Measurements from ENCODE around the gene MX1.

Gene MX1

DNA sequence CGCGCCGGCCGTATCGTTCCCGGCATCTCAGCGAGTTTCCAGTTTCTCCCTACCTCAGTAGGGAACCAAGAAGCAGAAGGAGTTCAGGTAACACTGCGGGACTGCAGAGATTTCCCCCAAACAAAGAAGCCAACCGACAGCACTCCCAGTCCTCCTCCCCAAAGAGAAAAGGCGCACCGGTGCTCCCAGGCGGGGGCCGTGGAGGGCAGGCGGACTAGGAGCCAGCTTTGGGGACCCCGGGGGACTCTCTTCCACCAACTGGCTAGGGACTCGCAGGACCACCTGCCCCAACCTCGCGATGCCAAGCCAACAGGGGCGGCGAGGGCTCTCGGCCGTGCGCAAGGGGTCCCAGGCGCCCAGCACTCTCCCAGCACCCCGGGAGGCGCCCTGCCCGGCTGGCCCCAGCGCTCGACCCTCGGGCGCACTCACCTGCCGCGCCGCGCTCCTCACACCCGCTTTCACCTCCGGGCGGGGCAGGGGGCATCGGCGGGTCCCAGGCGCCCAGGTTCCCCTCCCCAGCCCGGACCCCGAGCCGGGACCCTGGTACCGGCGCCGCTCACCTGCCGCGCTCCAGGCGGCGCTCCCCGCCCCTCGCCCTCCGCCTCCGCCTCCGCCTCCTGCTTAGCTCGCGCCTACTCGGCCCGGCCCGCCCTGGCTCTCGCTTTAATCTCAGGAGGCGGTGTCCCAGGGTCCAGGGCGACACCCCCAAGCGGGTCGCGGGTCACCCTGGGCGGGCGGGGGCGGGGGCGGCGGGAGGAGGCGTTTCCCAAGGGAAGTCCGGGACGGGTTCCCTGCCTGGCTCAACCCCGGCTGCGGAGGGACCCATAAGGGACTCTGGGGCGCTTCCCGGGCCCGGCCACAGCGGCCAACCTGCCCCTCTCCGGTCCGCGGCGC is 81.7 kb downstream of the MX1 start, which contains the start of gene TMPRSS2:
TMPRSS2 (minus strand) TSS at position 638 of the 894 bp plus-strand sequence. CDS start 10,025 bp downstream, outside the sequence.
- no peak for TF ChIP-seq ISL1 (CRISPR knock-in tag; IDR thresholded peaks at IDR 0.05)
- no peak for TF ChIP-seq BACH2 (CRISPR knock-in tag; IDR thresholded peaks at IDR 0.05; ENCODE audit: borderline replicate concordance)
- TF ChIP-seq CSDC2 (CRISPR knock-in tag; IDR thresholded peaks at IDR 0.05): no peak
- no peak for TF ChIP-seq GLIS3 (CRISPR knock-in tag; IDR thresholded peaks at IDR 0.05)
- TF ChIP-seq SNAI2 (CRISPR knock-in tag; IDR thresholded peaks at IDR 0.05): no peak
- no peak; the same call in 2 of the 3 replicates for ATAC-seq

DNA sequence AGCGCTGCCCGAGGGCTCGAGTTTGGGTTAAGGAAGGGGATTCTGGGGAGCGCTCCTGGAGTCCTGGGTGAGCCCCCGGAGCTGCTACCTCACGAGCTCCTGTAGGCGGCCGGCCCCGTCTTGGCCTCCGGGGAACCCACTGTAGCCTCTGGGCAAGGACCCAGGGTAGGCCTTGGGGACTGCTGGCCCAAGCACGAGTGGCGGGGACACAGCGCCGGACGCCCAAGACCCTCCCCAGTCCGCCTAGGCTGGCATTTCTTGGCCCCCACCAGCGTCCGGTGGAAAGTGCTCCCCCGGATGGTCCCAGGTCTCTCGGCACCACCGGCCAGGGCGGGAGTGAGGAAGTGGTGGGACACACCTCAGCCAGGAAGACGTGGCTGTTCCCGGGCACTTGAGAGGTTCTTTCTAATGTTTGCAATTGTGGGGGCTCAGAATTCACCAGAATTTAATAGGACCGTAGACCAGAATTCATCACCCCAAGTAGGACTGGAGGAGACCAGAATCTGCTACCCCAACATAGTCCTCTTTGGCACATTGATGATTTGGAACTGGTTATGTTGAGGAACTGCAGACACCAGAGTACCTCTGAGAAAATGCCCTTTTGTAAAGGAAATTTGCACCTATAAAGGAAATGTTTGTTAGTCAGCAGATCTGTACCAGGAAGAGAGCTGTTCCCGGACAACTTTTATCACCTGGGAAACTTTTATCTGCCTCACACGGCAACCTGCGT is 82.5 kb downstream of the MX1 start:
- TF ChIP-seq ARNTL (CRISPR knock-in tag; IDR thresholded peaks at IDR 0.05; ENCODE audit: borderline replicate concordance, low read depth) (no peak), TCF4 (CRISPR knock-in tag; IDR thresholded peaks at IDR 0.05; ENCODE audit: borderline replicate concordance) (no peak), ZNF565 (CRISPR knock-in tag; conservative IDR thresholded peaks at IDR 0.05; ENCODE audit: low read depth) (no peak), PPARA (CRISPR knock-in tag; IDR thresholded peaks at IDR 0.05; ENCODE audit: borderline replicate concordance) (no peak)
- TF ChIP-seq, protein P1, sequence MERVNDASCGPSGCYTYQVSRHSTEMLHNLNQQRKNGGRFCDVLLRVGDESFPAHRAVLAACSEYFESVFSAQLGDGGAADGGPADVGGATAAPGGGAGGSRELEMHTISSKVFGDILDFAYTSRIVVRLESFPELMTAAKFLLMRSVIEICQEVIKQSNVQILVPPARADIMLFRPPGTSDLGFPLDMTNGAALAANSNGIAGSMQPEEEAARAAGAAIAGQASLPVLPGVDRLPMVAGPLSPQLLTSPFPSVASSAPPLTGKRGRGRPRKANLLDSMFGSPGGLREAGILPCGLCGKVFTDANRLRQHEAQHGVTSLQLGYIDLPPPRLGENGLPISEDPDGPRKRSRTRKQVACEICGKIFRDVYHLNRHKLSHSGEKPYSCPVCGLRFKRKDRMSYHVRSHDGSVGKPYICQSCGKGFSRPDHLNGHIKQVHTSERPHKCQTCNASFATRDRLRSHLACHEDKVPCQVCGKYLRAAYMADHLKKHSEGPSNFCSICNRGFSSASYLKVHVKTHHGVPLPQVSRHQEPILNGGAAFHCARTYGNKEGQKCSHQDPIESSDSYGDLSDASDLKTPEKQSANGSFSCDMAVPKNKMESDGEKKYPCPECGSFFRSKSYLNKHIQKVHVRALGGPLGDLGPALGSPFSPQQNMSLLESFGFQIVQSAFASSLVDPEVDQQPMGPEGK (CRISPR knock-in tag; IDR thresholded peaks at IDR 0.05; ENCODE audit: borderline replicate concordance): no peak
- TF ChIP-seq, protein P2, sequence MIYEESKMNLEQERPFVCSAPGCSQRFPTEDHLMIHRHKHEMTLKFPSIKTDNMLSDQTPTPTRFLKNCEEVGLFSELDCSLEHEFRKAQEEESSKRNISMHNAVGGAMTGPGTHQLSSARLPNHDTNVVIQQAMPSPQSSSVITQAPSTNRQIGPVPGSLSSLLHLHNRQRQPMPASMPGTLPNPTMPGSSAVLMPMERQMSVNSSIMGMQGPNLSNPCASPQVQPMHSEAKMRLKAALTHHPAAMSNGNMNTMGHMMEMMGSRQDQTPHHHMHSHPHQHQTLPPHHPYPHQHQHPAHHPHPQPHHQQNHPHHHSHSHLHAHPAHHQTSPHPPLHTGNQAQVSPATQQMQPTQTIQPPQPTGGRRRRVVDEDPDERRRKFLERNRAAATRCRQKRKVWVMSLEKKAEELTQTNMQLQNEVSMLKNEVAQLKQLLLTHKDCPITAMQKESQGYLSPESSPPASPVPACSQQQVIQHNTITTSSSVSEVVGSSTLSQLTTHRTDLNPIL (CRISPR knock-in tag; IDR thresholded peaks at IDR 0.05; ENCODE audit: low read depth): no peak
- ATAC-seq: no peak

All from SK-N-SH treated with all-trans-retinoic acid at 6 μM for 48 hours (cell line).